ACC112 (cell line): ENCODE measurements around the gene EHD4.

ENCODE experiments used
- H2AFZ ChIP-seq: fragments of 200-600 bp; sonication (generic); one replicate; pipeline ENCODE4 v1.6.0; 2017; ENCODE audit warnings: antibody characterized with exemption, low read length; ENCODE audit not compliant: unreplicated experiment
- H3K27ac ChIP-seq: fragments of 200-600 bp; sonication (generic); 2 replicates; pipeline ENCODE4 v1.5.1; 2014; ENCODE audit warnings: low read depth, mild to moderate bottlenecking, antibody characterized with exemption, low read length, moderate library complexity
- H3K27me3 ChIP-seq: fragments of 200-600 bp; sonication (generic); 2 replicates; pipeline ENCODE4 v1.6.1; 2014; ENCODE audit warnings: mild to moderate bottlenecking, antibody characterized with exemption, low read length, moderate library complexity, mixed read lengths; ENCODE audit not compliant: insufficient read depth
- H3K36me3 ChIP-seq: fragments of 200-600 bp; sonication (generic); 2 replicates; pipeline ENCODE4 v1.6.1; 2016; ENCODE audit warnings: mild to moderate bottlenecking, antibody characterized with exemption, low read length, moderate library complexity, mixed read lengths; ENCODE audit not compliant: insufficient read depth
- H3K4me1 ChIP-seq: fragments of 200-600 bp; sonication (generic); one replicate; pipeline ENCODE4 v1.6.1; 2016; ENCODE audit warnings: low read length, mixed read lengths; ENCODE audit not compliant: insufficient read depth, unreplicated experiment, control insufficient read depth
- H3K4me3 ChIP-seq: fragments of 200-600 bp; sonication (generic); 2 replicates; pipeline ENCODE4 v1.5.1; 2014; ENCODE audit warnings: mild to moderate bottlenecking, low read depth, low read length
- H3K79me2 ChIP-seq: fragments of 200-600 bp; sonication (generic); one replicate; pipeline ENCODE4 v1.6.0; 2016; ENCODE audit warnings: low read length; ENCODE audit not compliant: control insufficient read depth, unreplicated experiment, insufficient read depth

EHD4 gene

DNA sequence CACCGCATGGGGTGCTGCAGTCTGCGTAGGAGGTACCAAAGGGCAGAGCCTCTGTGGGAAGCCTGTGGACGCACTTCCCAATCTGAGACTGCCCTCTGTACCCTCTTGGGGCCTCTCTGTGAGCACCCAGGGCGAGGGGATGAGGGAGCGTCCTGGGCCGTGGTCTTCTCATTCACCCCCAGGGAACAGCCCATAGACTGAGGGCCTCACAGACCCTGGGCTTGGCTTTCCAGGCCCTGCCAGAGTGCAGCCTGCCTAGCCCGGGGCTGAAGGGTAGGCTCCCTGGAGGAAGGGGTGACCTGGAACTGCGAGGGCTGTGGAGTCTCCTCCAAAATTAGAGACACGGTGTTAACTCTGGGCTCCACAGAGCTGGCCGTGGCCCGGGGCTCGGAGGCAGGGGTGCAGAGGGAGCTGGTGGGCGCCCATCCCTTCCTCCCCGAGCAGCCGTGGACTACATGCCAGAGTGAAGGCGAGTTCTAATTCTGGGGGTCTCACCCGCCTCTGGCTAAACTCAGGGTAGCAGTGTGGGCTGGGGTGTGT is 78.0 kb downstream of the EHD4 start:
- Histone ChIP-seq H3K79me2 (no peaks in the 10 kb centered on the region), H3K27me3 (no peaks in the 10 kb centered on the region), H3K36me3 (0 out of 2 replicates have a peak, but pooled peaks cover 3% of the 10 kb centered on the region), H3K27ac (no peak overlapping the region), H3K4me3 (no peak overlapping the region), H3K4me1 (peaks cover 16% of the 10 kb centered on the region), H2AFZ (no peak overlapping the region)

DNA sequence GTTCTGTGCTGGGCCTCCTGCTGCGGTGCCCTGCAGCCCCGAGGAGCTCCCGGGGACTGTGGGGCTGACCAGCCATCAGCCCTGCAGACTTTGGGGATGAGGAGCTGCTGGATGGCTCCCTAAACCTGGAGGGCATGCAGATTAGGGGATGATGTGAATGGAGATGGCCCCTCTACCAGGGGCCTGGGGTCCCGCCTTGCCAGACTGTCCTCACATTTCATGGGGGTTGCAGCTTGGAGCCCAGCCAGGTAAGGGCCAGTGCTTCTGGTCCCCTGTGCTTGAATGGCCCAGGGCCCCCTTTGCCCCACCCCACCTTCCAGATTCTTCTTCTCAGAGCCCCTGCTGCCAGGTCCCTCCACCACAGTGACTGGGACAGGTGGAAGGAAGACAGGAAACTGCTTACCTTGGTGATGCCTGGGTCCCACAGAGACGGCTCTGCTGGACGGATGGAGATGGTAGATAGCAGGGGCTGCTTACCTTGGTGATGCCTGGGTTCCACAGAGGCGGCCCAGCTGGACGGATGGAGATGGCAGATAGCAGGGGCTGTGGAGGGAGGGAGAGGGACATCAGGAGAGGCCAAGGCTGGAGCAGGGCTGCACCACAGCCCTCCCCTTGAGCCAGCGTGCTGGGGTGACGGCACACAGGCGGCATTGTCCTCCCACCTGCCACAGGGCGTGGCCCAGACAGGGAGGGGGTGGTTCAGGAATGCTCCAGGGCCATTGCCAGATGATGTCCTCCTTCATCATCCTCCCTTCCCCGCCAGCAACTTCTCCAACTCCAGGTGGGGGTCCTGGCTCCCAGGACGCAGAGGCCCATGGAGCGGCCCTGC is 78.7 kb downstream of the EHD4 start, which contains the start of gene SPTBN5:
Gene SPTBN5, minus strand, starts transcription at position 632 of the 829 bp plus-strand sequence. Its CDS starts 556 bp downstream, at position 76.
- H3K4me1 ChIP-seq, result peaks cover 16% of the 10 kb centered on the region
- H3K36me3 ChIP-seq, result no peaks in the 10 kb centered on the region
- H3K27me3 ChIP-seq, result no peaks in the 10 kb centered on the region
- H3K79me2 ChIP-seq, result no peaks in the 10 kb centered on the region
- no peak within 1 kb of the TSS for H2AFZ ChIP-seq
- H3K4me3 ChIP-seq, result no peak within 1 kb of the TSS
- no peak within 1 kb of the TSS for H3K27ac ChIP-seq

GRCh38 chr15:41892621-41893421 is 79.5 kb downstream of the EHD4 start:
- Histone ChIP-seq H3K79me2 (no peaks in the 10 kb centered on the region), H2AFZ (no peak overlapping the region), H3K27me3 (no peaks in the 10 kb centered on the region), H3K27ac (no peak overlapping the region), H3K4me3 (no peak overlapping the region), H3K4me1 (peaks cover 16% of the 10 kb centered on the region), H3K36me3 (no peaks in the 10 kb centered on the region)

DNA sequence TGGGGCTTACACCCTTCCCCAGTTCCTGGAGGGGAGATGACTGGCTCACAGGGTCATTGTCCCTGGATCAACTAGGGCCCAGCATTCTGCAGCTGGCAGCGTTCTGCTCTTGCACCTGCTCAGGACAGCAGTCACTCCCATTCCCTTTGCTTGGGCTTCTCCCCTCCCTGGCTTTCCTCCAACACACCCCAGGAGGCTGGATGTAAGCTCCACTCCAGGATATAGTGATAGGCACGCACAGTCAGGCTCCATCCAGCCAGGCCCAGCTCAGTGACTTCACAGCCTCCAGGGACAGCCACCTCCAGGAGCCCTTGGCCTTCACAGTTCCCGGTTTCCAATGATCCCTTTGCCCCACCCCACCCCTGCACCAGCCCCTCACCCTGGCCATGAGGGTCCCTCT is 80.4 kb downstream of the EHD4 start:
- H3K4me1 ChIP-seq, result peaks cover 16% of the 10 kb centered on the region
- H3K36me3 ChIP-seq, result no peaks in the 10 kb centered on the region
- no peak overlapping the region for H2AFZ ChIP-seq
- H3K4me3 ChIP-seq, result no peak overlapping the region
- no peak overlapping the region for H3K27ac ChIP-seq
- H3K27me3 ChIP-seq, result no peaks in the 10 kb centered on the region
- no peaks in the 10 kb centered on the region for H3K79me2 ChIP-seq

DNA sequence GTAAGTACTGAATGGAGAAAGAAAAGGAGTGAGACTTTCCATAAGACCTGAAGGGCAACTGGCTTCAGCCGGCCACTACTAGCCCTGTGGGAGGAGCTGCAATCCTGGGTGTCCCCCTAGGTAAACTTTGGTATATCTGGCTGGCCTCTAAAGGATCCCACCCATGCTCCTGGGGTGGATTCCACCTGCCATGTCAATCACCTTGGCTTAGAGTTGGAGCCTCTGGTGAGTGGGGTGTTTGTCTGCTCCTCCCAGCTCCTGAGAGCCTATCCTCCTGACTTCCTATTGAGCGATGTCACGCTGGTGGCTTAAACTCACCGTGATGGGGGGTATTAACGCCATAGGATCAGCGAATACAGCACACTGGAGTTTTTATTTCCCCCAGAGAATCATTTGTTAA is 81.1 kb downstream of the EHD4 start:
- Histone ChIP-seq H3K79me2 (no peaks in the 10 kb centered on the region), H3K36me3 (no peaks in the 10 kb centered on the region), H3K27me3 (no peaks in the 10 kb centered on the region), H3K27ac (no peak overlapping the region), H3K4me3 (no peak overlapping the region), H2AFZ (no peak overlapping the region), H3K4me1 (peaks cover 16% of the 10 kb centered on the region)

DNA sequence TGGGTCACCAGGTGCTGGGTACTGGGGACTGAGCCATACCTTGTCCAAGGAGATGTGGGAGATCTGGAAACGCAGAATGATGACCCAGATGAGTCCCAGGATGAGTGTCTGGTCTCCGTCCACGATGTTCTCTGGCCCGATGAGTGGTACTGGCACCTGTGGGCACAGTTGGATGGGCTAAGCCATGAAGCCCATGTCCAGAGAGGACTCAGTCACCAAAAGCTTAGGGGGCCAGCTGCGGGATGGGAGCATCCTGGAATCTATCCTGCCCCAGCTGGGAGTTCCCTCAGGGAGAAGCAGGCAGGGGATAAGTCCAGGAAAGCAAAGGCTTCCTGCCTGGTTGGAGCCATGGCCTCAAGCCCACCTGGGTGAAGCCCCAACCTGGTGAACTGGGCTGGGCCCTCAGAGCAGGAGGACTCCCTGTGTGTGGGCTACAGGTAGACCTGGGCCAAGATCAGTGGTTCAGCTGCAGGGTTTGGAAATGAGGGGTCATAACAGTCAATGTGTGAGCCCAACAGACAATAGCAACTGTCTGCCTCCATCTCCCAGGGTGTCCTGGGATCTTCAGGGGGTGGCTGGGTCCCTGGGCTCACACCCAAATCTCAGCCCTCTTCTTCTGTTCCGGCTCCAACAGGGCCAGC is 82.2 kb downstream of the EHD4 start:
- H3K4me3 ChIP-seq, result no peak overlapping the region
- H2AFZ ChIP-seq, result no peak overlapping the region
- H3K4me1 ChIP-seq, result peaks cover 15% of the 10 kb centered on the region
- H3K27me3 ChIP-seq, result no peaks in the 10 kb centered on the region
- no peaks in the 10 kb centered on the region for H3K36me3 ChIP-seq
- H3K79me2 ChIP-seq, result no peaks in the 10 kb centered on the region
- no peak overlapping the region for H3K27ac ChIP-seq

DNA sequence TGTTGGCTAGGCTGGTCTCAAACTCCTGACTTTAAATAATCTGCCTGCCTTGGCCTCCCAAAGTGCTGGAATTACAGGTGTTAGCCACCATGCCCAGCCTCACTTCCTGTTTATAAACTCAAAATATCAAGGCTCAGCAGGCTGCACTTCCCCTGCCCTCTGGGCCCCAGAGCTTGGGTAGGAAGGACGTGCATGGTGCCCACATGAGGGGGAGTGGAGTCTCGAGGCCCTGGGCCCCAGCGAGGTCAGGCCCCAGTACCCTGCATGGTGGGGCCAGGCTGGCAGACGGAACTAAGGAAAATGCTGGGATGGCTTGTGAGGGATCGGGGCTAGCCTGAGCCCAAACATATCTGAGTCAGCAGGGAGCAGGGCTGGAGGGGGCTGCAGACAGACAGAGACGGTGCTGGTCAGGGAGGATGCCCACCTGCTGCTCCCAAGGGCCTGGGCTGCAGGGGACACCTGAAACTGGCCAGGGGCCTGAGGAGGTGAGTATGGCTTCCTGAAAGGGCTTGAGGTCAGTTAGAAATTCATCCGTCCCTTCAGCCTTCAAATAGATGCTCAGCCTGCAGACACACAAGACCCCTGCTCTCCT is 83.6 kb downstream of the EHD4 start:
- no peak overlapping the region for H3K27ac ChIP-seq
- no peak overlapping the region for H2AFZ ChIP-seq
- H3K36me3 ChIP-seq, result no peaks in the 10 kb centered on the region
- H3K79me2 ChIP-seq, result no peaks in the 10 kb centered on the region
- H3K4me1 ChIP-seq, result peaks cover under 1% of the 10 kb centered on the region
- no peaks in the 10 kb centered on the region for H3K27me3 ChIP-seq
- H3K4me3 ChIP-seq, result no peak overlapping the region

GRCh38 chr15:41887893-41888292 is 84.5 kb downstream of the EHD4 start:
- Histone ChIP-seq H3K4me1 (no peaks in the 10 kb centered on the region), H3K27ac (no peak overlapping the region), H3K79me2 (no peaks in the 10 kb centered on the region), H3K27me3 (no peaks in the 10 kb centered on the region), H3K4me3 (no peak overlapping the region), H2AFZ (no peak overlapping the region), H3K36me3 (no peaks in the 10 kb centered on the region)

DNA sequence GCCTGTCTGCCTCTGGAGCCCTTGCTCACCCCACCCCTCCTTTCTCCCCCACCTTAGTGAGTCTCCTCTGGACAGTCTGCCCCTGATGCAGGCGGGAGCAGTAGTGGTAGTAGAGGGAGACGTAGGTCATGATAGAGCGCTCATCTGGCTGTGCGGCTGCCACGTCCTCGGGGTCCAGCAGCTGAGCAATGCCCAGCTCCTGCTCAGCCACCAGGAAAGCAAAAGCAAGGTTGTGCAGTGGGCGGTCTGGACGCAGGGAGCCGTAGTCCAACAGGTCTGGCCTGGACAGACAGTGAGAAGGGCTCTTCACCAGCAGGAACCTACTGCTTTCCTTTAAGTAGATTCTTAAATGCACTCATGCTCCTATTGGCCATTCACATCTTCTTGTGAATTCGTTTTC is 85.2 kb downstream of the EHD4 start:
- Histone ChIP-seq H2AFZ (no peak overlapping the region), H3K79me2 (no peaks in the 10 kb centered on the region), H3K27ac (no peak overlapping the region), H3K36me3 (no peaks in the 10 kb centered on the region), H3K27me3 (no peaks in the 10 kb centered on the region), H3K4me1 (no peaks in the 10 kb centered on the region), H3K4me3 (no peak overlapping the region)

- no peaks in the 10 kb centered on the region for H3K79me2 ChIP-seq
- no peaks in the 10 kb centered on the region for H3K4me1 ChIP-seq
- H3K36me3 ChIP-seq, result no peaks in the 10 kb centered on the region
- H3K27ac ChIP-seq, result no peak overlapping the region
- no peak overlapping the region for H2AFZ ChIP-seq
- no peak overlapping the region for H3K4me3 ChIP-seq
- no peaks in the 10 kb centered on the region for H3K27me3 ChIP-seq
These were observed 85.6 kb downstream of the EHD4 start for GRCh38 chr15:41886741-41887140.
